ENCODE results near the gene AP4M1.

AP4M1 gene

GRCh38 chr7:100085515-100085914, 15.9 kb upstream of the AP4M1 start:
- H3K9me3 ChIP-seq (ENCODE audit: control insufficient read depth, low read length) = no peaks in the 10 kb centered on the region
- no peak overlapping the region for H3K4me3 ChIP-seq (ENCODE audit: insufficient read depth, low read depth, low read length, poor library complexity, severe bottlenecking)
- DNase-seq = no peak
- H3K36me3 ChIP-seq (ENCODE audit: control insufficient read depth, insufficient read depth, low read length) = peaks cover 3% of the 10 kb centered on the region
- no peaks in the 10 kb centered on the region for H3K27me3 ChIP-seq (replicated peaks; ENCODE audit: control insufficient read depth, insufficient read depth, low read length, poor library complexity, severe bottlenecking)
- H3K4me1 ChIP-seq (ENCODE audit: control insufficient read depth, insufficient read depth, low read length, poor library complexity, severe bottlenecking) = peaks cover 18% of the 10 kb centered on the region
- H3K27ac ChIP-seq (ENCODE audit: insufficient read depth, low read length, poor library complexity, severe bottlenecking) = no peak overlapping the region

GRCh38 chr7:100087055-100087750, 14.2 kb upstream of the AP4M1 start:
- peaks cover 13% of the 10 kb centered on the region for H3K4me1 ChIP-seq (ENCODE audit: control insufficient read depth, insufficient read depth, low read length, poor library complexity, severe bottlenecking)
- no peak for DNase-seq
- no peak overlapping the region for H3K4me3 ChIP-seq (ENCODE audit: insufficient read depth, low read depth, low read length, poor library complexity, severe bottlenecking)
- H3K36me3 ChIP-seq (ENCODE audit: control insufficient read depth, insufficient read depth, low read length) = peaks cover 19% of the 10 kb centered on the region
- no peaks in the 10 kb centered on the region for H3K27me3 ChIP-seq (replicated peaks; ENCODE audit: control insufficient read depth, insufficient read depth, low read length, poor library complexity, severe bottlenecking)
- H3K27ac ChIP-seq (ENCODE audit: insufficient read depth, low read length, poor library complexity, severe bottlenecking) = no peak overlapping the region
- H3K9me3 ChIP-seq (ENCODE audit: control insufficient read depth, low read length) = no peaks in the 10 kb centered on the region

GRCh38 chr7:100088095-100088620, 13.3 kb upstream of the AP4M1 start:
- H3K9me3 ChIP-seq (ENCODE audit: control insufficient read depth, low read length) = no peaks in the 10 kb centered on the region
- no peaks in the 10 kb centered on the region for H3K27me3 ChIP-seq (replicated peaks; ENCODE audit: control insufficient read depth, insufficient read depth, low read length, poor library complexity, severe bottlenecking)
- DNase-seq = no peak
- H3K36me3 ChIP-seq (ENCODE audit: control insufficient read depth, insufficient read depth, low read length) = peaks cover 29% of the 10 kb centered on the region
- H3K27ac ChIP-seq (ENCODE audit: insufficient read depth, low read length, poor library complexity, severe bottlenecking) = peak overlapping the region; percentile 78
- peak overlapping the region; percentile 71 for H3K4me3 ChIP-seq (ENCODE audit: insufficient read depth, low read depth, low read length, poor library complexity, severe bottlenecking)
- peaks cover 6% of the 10 kb centered on the region for H3K4me1 ChIP-seq (ENCODE audit: control insufficient read depth, insufficient read depth, low read length, poor library complexity, severe bottlenecking)

GRCh38 chr7:100088621-100089457, 12.6 kb upstream of the AP4M1 start, which contains the start of gene COPS6:
Gene COPS6 (plus strand): TSS chr7:100088969. CDS start chr7:100088991, 22 bp downstream.
- no peaks in the 10 kb centered on the region for H3K9me3 ChIP-seq (ENCODE audit: control insufficient read depth, low read length)
- peaks cover 6% of the 10 kb centered on the region for H3K4me1 ChIP-seq (ENCODE audit: control insufficient read depth, insufficient read depth, low read length, poor library complexity, severe bottlenecking)
- H3K4me3 ChIP-seq (ENCODE audit: insufficient read depth, low read depth, low read length, poor library complexity, severe bottlenecking) = peak within 1 kb of the TSS; percentile 71
- no peaks in the 10 kb centered on the region for H3K27me3 ChIP-seq (replicated peaks; ENCODE audit: control insufficient read depth, insufficient read depth, low read length, poor library complexity, severe bottlenecking)
- H3K27ac ChIP-seq (ENCODE audit: insufficient read depth, low read length, poor library complexity, severe bottlenecking) = peak within 1 kb of the TSS; percentile 78
- H3K36me3 ChIP-seq (ENCODE audit: control insufficient read depth, insufficient read depth, low read length) = peaks cover 36% of the 10 kb centered on the region
- peak; percentile 75 to 81 (median 78) for DNase-seq

GRCh38 chr7:100089458-100090196, 11.8 kb upstream of the AP4M1 start:
- peaks cover 6% of the 10 kb centered on the region for H3K4me1 ChIP-seq (ENCODE audit: control insufficient read depth, insufficient read depth, low read length, poor library complexity, severe bottlenecking)
- peak overlapping the region; percentile 78 for H3K27ac ChIP-seq (ENCODE audit: insufficient read depth, low read length, poor library complexity, severe bottlenecking)
- no peaks in the 10 kb centered on the region for H3K27me3 ChIP-seq (replicated peaks; ENCODE audit: control insufficient read depth, insufficient read depth, low read length, poor library complexity, severe bottlenecking)
- H3K9me3 ChIP-seq (ENCODE audit: control insufficient read depth, low read length) = no peaks in the 10 kb centered on the region
- peaks cover 43% of the 10 kb centered on the region for H3K36me3 ChIP-seq (ENCODE audit: control insufficient read depth, insufficient read depth, low read length)
- H3K4me3 ChIP-seq (ENCODE audit: insufficient read depth, low read depth, low read length, poor library complexity, severe bottlenecking) = peak overlapping the region; percentile 71
- DNase-seq = no peak

GRCh38 chr7:100090527-100091410, 10.7 kb upstream of the AP4M1 start:
- no peak for DNase-seq
- Histone ChIP-seq H3K27ac (ENCODE audit: insufficient read depth, low read length, poor library complexity, severe bottlenecking) (no peak overlapping the region), H3K27me3 (replicated peaks; ENCODE audit: control insufficient read depth, insufficient read depth, low read length, poor library complexity, severe bottlenecking) (no peaks in the 10 kb centered on the region), H3K4me3 (ENCODE audit: insufficient read depth, low read depth, low read length, poor library complexity, severe bottlenecking) (no peak overlapping the region), H3K4me1 (ENCODE audit: control insufficient read depth, insufficient read depth, low read length, poor library complexity, severe bottlenecking) (peaks cover 6% of the 10 kb centered on the region), H3K9me3 (ENCODE audit: control insufficient read depth, low read length) (no peaks in the 10 kb centered on the region), H3K36me3 (ENCODE audit: control insufficient read depth, insufficient read depth, low read length) (peaks cover 53% of the 10 kb centered on the region)

GRCh38 chr7:100091411-100092181, 9.8 kb upstream of the AP4M1 start:
- no peak for DNase-seq
- Histone ChIP-seq H3K36me3 (ENCODE audit: control insufficient read depth, insufficient read depth, low read length) (peaks cover 61% of the 10 kb centered on the region), H3K4me3 (ENCODE audit: insufficient read depth, low read depth, low read length, poor library complexity, severe bottlenecking) (no peak overlapping the region), H3K27me3 (replicated peaks; ENCODE audit: control insufficient read depth, insufficient read depth, low read length, poor library complexity, severe bottlenecking) (no peaks in the 10 kb centered on the region), H3K27ac (ENCODE audit: insufficient read depth, low read length, poor library complexity, severe bottlenecking) (no peak overlapping the region), H3K9me3 (ENCODE audit: control insufficient read depth, low read length) (no peaks in the 10 kb centered on the region), H3K4me1 (ENCODE audit: control insufficient read depth, insufficient read depth, low read length, poor library complexity, severe bottlenecking) (peaks cover 6% of the 10 kb centered on the region)

GRCh38 chr7:100093054-100093453, 8.4 kb upstream of the AP4M1 start:
- DNase-seq = no peak
- no peaks in the 10 kb centered on the region for H3K9me3 ChIP-seq (ENCODE audit: control insufficient read depth, low read length)
- H3K4me1 ChIP-seq (ENCODE audit: control insufficient read depth, insufficient read depth, low read length, poor library complexity, severe bottlenecking) = peaks cover 4% of the 10 kb centered on the region
- H3K27ac ChIP-seq (ENCODE audit: insufficient read depth, low read length, poor library complexity, severe bottlenecking) = no peak overlapping the region
- H3K36me3 ChIP-seq (ENCODE audit: control insufficient read depth, insufficient read depth, low read length) = peaks cover 73% of the 10 kb centered on the region
- no peaks in the 10 kb centered on the region for H3K27me3 ChIP-seq (replicated peaks; ENCODE audit: control insufficient read depth, insufficient read depth, low read length, poor library complexity, severe bottlenecking)
- no peak overlapping the region for H3K4me3 ChIP-seq (ENCODE audit: insufficient read depth, low read depth, low read length, poor library complexity, severe bottlenecking)

All from effector memory CD4-positive, alpha-beta T cell (primary cell).